Thymus (tissue), 11 donors: ENCODE results near the gene ZNF79. TPM values are rescaled to one million over a fixed set of nuclear protein-coding genes. Genes with fewer than 3 reads are reported as not detected.

Source experiments
- DNase-seq, 9 donors: peaks; one replicate each; pipeline ENCODE4 v3.0.0-alpha.2; 2013; ENCODE audit warnings: low spot score in 9 of 9, low read depth in 6 of 9, missing footprints in 1 of 9
- H3K27ac ChIP-seq, 2 donors: one replicate each; pipeline ENCODE4 v1.5.1; 2013; ENCODE audit warnings: control low read depth in 1 of 2, low read depth in 1 of 2, low read length in 1 of 2, mild to moderate bottlenecking in 1 of 2, moderate library complexity in 1 of 2
- H3K27me3 ChIP-seq, 2 donors: one replicate each; pipeline ENCODE4 v1.5.1; 2013; ENCODE audit warnings: low read length in 1 of 2; ENCODE audit not compliant: control insufficient read depth in 2 of 2, insufficient read depth in 1 of 2
- H3K36me3 ChIP-seq, 2 donors: one replicate each; pipeline ENCODE4 v1.5.1; 2013; ENCODE audit warnings: low read length in 1 of 2, mild to moderate bottlenecking in 1 of 2, moderate library complexity in 1 of 2; ENCODE audit not compliant: control insufficient read depth in 2 of 2, insufficient read depth in 2 of 2
- H3K4me1 ChIP-seq, 2 donors: one replicate each; pipeline ENCODE4 v1.5.1; 2013; ENCODE audit warnings: low read length in 2 of 2; ENCODE audit not compliant: control insufficient read depth in 2 of 2, insufficient read depth in 2 of 2
- H3K4me3 ChIP-seq, 2 donors: one replicate each; pipeline ENCODE4 v1.5.1; 2013; ENCODE audit warnings: low read length in 2 of 2, control low read depth in 1 of 2, mild to moderate bottlenecking in 1 of 2
- H3K9me3 ChIP-seq, 2 donors: one replicate each; pipeline ENCODE4 v1.5.1; 2013; ENCODE audit warnings: low read length in 1 of 2, mild to moderate bottlenecking in 1 of 2; ENCODE audit not compliant: control insufficient read depth in 2 of 2, insufficient read depth in 1 of 2
- WGBS: extraction: QIAGEN DNeasy Blood & Tissue Kit; methylation state at CpG from one replicate; pipeline ENCODE4 v1.1.7; 2013; 5-methylcytosine and 5-hydroxymethylcytosine counted together
- polyA plus RNA-seq: library from polyadenylated mRNA; stranded (reverse); fragments of 200-250 nt; gene quantifications from one replicate; pipeline ENCODE4 v1.2.3, GENCODE V29; 2013
- total RNA-seq: library from RNA; stranded (reverse); fragments of 120-200 nt; gene quantifications from one replicate; pipeline ENCODE4 v1.2.4, GENCODE V29; 2013
- donor health status: healthy.

ZNF79 gene
- total and polyA plus RNA-seq, 2 donors, result 3.3 to 8.8 TPM

DNA sequence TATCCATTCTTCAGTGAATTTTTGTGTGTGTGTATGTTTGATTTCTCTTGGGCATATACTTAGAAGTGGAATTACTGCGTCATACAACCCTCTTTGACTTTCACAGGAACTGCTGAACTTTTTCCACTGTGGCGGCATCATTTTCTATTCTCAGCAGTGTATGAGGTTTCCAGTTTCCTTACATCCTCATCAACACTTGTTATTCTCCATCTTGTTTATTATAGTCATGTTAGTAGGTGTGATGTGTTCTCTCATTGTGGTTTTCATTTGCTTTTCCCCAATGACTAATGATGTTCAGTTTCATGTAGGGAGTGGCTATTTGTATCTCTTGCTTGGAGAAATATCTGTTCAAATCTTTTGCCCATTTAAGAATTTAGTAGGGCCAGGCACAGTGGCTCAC is 2.6 kb downstream of the ZNF79 start:
- no peak overlapping the region for H3K27ac ChIP-seq
- DNase-seq, result no peak
- H3K36me3 ChIP-seq, result peaks cover 15 to 16% of the 10 kb centered on the region in 2 donors
- no peaks in the 10 kb centered on the region for H3K27me3 ChIP-seq
- peaks cover 5 to 26% of the 10 kb centered on the region in 2 donors for H3K4me1 ChIP-seq
- H3K4me3 ChIP-seq, result no peak overlapping the region
- WGBS, result 94% methylated on average over 2 of the region's 2 CpGs
- H3K9me3 ChIP-seq, result no peaks in the 10 kb centered on the region

DNA sequence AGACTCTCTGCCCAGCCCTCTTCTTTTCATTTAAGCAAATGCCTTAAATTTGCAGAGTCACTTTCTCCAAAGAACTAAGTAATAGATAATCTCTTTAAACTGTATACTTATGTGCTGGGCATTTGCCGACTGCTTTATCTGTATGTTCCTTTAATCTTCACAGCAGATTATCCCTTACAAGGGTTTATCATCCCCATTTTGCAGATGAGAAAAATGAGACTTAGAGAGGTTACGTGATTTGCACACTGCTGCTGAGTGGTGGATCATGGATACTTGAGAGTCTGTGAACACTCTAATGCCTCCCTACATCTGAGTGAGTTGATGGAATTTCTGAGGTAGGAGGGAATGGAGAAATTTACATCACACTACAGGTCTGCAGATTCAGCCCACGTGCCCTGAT is 4.2 kb downstream of the ZNF79 start:
- Histone ChIP-seq H3K36me3 (peaks cover 20 to 22% of the 10 kb centered on the region in 2 donors), H3K4me3 (no peak overlapping the region), H3K27me3 (no peaks in the 10 kb centered on the region), H3K27ac (no peak overlapping the region), H3K9me3 (no peaks in the 10 kb centered on the region), H3K4me1 (peaks cover 5 to 12% of the 10 kb centered on the region in 2 donors)
- WGBS, result 96% methylated on average over 3 of the region's 3 CpGs
- DNase-seq, result no peak

DNA sequence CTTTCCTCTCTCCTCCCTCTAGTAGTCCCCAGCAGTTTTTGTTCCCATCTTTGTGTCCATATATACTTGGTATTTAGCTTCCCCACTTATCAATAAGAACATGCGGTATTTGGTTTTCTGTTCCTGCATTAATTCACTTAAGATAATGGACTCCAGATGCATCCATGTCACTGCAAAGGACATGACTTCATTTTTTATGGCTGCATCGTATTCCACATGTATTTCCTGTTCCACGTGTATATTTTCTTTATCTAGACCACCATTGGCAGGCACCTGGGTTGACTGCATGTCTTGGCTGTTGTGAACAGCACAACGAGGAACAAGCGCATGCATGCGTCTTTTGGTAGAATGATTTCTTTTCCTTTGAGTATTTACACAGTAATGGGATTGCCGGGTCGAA is 6.2 kb downstream of the ZNF79 start:
- H3K36me3 ChIP-seq, result peaks cover 37 to 40% of the 10 kb centered on the region in 2 donors
- H3K4me1 ChIP-seq, result peaks cover 0 to 4% of the 10 kb centered on the region in 2 donors
- no peak overlapping the region for H3K27ac ChIP-seq
- no peak for DNase-seq
- 97% methylated on average over 8 of the region's 8 CpGs for whole genome bisulfite sequencing
- H3K9me3 ChIP-seq, result no peaks in the 10 kb centered on the region
- H3K4me3 ChIP-seq, result no peak overlapping the region
- no peaks in the 10 kb centered on the region for H3K27me3 ChIP-seq

DNA sequence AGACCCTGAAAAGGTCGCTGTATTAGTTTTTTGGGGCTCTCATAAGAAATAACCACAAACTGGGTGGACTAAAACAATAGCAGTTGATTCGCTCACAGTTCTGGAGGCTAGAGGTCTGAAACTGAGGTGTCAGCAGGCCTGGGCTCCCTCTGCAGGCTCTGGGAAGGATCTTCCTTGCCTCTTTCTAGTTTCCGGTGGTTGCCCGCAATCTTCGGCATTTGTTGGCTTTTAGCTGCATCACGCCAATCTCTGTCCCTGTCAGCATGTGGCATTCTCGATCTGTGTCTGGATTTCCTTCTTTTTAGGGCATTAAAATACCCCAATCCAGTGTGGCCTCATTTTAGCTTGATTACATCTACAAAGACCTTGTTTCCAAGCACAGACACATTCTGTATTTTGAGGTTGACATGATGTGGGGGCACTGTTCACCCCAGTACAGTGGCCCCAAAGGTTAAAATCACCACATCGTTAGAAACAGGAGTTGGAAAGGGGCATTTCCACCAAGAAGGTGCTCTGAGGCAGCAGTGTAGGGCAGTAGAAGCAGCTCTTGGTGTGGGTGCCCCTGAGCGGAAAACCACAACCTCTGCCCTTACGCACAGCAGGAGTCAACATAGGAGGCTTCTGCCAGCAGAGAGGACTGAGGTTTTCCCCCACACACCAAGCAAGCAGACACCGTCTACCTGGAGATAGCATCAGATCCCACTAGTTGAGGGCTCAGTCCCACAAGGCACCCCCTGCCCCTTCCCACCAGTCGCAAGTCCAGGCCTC is 13.5 kb downstream of the ZNF79 start:
- Histone ChIP-seq H3K36me3 (peaks cover 76 to 84% of the 10 kb centered on the region in 2 donors), H3K4me3 (no peak overlapping the region), H3K27me3 (no peaks in the 10 kb centered on the region), H3K4me1 (no peaks in the 10 kb centered on the region), H3K9me3 (no peaks in the 10 kb centered on the region), H3K27ac (no peak overlapping the region)
- peak in 1 of 9 donors; percentile 19 for DNase-seq
- WGBS, result 86% methylated on average over 12 of the region's 12 CpGs

DNA sequence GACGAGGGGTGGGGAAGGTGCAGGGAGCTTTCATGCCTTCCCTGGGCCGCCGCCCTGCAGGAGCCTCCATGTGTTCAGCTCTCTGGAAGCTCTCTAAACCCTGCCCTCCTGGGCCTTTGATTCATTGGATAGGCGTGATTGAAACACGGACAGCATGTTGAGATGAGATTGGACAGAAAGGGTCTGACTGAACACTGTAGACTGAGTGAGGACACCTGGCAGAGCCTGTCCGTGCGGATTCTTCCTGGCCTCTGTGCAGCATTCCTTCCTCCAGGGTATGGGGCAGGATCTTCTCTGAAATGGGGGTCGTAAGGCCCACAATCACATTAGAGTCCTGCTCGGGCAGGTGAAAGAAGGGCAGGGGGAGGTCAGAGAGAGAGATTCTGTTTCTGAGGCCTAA is 14.2 kb downstream of the ZNF79 start:
- Histone ChIP-seq H3K27ac (no peak overlapping the region), H3K9me3 (no peaks in the 10 kb centered on the region), H3K4me3 (no peak overlapping the region), H3K27me3 (no peaks in the 10 kb centered on the region), H3K36me3 (peaks cover 74 to 83% of the 10 kb centered on the region in 2 donors), H3K4me1 (no peaks in the 10 kb centered on the region)
- no peak for DNase-seq
- 98% methylated on average over 9 of the region's 9 CpGs for WGBS

DNA sequence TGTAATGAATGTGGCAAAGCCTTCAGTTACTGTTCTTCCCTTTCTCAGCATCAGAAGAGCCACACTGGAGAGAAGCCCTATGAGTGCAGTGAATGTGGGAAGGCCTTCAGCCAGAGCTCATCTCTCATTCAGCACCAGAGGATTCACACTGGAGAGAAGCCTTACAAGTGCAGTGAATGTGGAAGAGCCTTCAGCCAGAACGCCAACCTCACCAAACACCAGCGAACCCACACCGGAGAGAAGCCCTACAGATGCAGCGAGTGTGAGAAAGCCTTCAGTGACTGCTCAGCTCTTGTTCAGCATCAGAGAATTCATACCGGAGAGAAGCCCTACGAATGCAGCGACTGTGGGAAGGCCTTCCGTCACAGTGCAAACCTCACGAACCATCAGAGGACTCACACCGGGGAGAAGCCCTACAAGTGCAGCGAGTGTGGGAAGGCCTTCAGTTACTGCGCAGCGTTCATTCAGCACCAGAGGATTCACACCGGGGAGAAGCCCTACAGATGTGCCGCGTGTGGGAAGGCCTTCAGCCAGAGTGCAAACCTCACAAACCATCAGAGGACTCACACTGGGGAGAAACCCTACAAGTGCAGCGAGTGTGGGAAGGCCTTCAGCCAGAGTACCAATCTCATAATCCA is 20.2 kb downstream of the ZNF79 start:
- no peak for DNase-seq
- Histone ChIP-seq H3K36me3 (peaks cover 83 to 84% of the 10 kb centered on the region in 2 donors), H3K27me3 (no peaks in the 10 kb centered on the region), H3K9me3 (no peaks in the 10 kb centered on the region), H3K4me3 (no peak overlapping the region), H3K27ac (no peak overlapping the region), H3K4me1 (peaks cover under 1 to 8% of the 10 kb centered on the region in 2 donors)
- WGBS, result 88% methylated on average over 17 of the region's 17 CpGs

DNA sequence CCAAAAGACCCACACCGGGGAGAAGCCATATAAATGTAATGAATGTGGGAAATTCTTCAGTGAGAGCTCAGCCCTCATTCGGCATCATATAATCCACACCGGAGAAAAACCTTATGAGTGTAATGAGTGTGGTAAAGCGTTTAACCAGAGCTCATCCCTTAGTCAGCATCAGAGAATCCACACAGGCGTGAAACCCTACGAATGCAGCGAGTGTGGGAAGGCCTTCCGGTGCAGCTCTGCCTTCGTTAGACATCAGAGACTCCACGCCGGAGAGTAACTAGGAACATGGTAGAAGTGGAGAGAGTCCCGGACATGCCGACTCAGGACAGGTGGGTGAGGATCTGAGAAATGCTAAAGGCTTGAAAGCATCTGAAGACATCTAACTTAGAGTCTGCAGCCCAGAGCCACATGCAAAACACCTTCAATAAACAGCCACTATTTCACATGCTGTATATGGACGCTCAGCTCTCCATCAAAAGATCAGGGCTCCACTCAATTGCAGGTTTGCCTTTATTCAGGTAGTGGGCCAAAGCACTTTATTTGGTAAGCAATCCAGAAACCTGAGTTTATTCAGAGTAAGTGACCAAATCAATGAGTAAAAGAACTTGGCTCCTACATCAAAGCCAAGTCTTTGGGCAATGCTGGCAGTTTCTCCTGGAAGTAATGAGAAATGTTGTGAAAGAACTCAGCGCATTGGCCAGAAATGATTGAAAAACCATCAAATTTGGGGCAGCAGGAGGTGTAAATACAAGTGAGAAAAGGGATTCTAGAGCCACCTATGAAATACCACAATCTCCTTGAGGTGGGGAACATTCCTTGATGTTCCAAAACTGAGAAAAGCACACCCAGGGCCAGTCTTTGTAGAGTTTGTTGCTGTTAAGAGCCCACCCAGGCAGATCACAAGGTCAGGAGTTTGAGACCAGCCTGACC is 21.0 kb downstream of the ZNF79 start:
- Histone ChIP-seq H3K4me3 (no peak overlapping the region), H3K9me3 (no peaks in the 10 kb centered on the region), H3K27me3 (no peaks in the 10 kb centered on the region), H3K36me3 (peaks cover 81 to 88% of the 10 kb centered on the region in 2 donors), H3K27ac (no peak overlapping the region), H3K4me1 (peaks cover 9 to 16% of the 10 kb centered on the region in 2 donors)
- no peak for DNase-seq
- WGBS, result 97% methylated on average over 15 of the region's 15 CpGs

DNA sequence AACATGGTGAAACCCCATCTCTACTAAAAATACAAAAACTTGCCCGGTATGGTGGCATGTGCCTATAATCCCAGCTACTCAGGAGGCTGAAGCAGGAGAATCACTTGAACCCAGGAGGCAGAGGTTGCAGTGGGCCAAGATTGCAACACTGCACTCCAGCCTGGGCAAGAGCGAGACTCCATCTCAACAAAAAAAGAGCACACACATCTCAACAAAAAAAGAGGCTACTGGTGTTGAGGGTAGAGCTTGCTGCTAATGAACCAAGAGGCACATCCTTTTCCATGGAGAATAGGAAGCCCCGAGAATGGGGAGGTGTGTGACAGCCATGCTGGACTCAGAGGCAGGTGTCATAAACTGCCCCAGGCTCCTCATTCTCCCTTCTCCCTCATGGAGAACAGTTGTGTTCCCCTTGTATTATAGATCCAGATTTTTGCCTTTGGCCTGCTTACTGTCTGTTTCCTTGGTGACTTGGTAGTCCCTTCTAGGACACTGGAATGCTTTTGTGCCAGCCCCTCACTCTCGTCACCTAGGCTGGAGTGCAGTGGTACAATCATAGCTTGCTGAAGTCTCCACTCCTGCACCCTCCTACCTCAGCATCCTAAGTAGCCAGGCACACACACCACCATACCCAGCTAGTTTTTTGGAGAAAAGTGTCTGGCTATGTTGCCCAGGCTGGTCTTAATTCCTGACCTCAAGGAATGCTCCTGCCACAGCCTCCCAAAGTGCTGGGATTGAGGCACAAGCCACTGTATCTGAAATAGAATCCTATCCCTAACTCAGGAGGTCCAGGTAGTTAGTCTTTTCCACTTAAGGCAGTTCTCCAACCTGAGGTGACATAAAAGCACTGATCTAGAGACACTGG is 21.9 kb downstream of the ZNF79 start:
- H3K27ac ChIP-seq, result no peak overlapping the region
- peaks cover 72 to 80% of the 10 kb centered on the region in 2 donors for H3K36me3 ChIP-seq
- H3K27me3 ChIP-seq, result no peaks in the 10 kb centered on the region
- no peak for DNase-seq
- H3K9me3 ChIP-seq, result no peaks in the 10 kb centered on the region
- peaks cover 12 to 22% of the 10 kb centered on the region in 2 donors for H3K4me1 ChIP-seq
- WGBS, result 96% methylated on average over 4 of the region's 4 CpGs
- H3K4me3 ChIP-seq, result no peak overlapping the region
